Duodenal mucosa (tissue), 2 donors: ENCODE measurements around the gene PSAP.

Source experiments
- H3K27ac ChIP-seq: one replicate; pipeline ENCODE4 v1.7.0; 2013; ENCODE audit warnings: low read depth, low read length
- H3K27me3 ChIP-seq, 2 donors: one replicate each; pipeline ENCODE4 v1.7.0; 2013; ENCODE audit warnings: low read length in 2 of 2, control low read depth in 1 of 2; ENCODE audit not compliant: insufficient read depth in 2 of 2, control insufficient read depth in 1 of 2
- H3K36me3 ChIP-seq, 2 donors: one replicate each; pipeline ENCODE4 v1.7.0; 2013; ENCODE audit warnings: low read length in 2 of 2, control low read depth in 1 of 2; ENCODE audit not compliant: insufficient read depth in 2 of 2, control insufficient read depth in 1 of 2
- H3K4me1 ChIP-seq, 2 donors: one replicate each; pipeline ENCODE4 v1.7.0; 2013; ENCODE audit warnings: low read length in 2 of 2, control low read depth in 1 of 2; ENCODE audit not compliant: insufficient read depth in 2 of 2, control insufficient read depth in 1 of 2
- H3K4me3 ChIP-seq, 2 donors: one replicate each; pipeline ENCODE4 v1.7.0; 2013; ENCODE audit warnings: low read length in 2 of 2, low read depth in 1 of 2
- H3K9ac ChIP-seq, 2 donors: one replicate each; pipeline ENCODE4 v1.7.0; 2013; ENCODE audit warnings: low read length in 2 of 2, low read depth in 1 of 2
- H3K9me3 ChIP-seq, 2 donors: one replicate each; pipeline ENCODE4 v1.7.0; 2013; ENCODE audit warnings: low read length in 2 of 2, control low read depth in 1 of 2; ENCODE audit not compliant: control insufficient read depth in 1 of 2

The PSAP gene

GRCh38 chr10:71807557-71808510 is 43.2 kb downstream of the PSAP start:
- no peaks in the 10 kb centered on the region for H3K36me3 ChIP-seq
- no peak overlapping the region for H3K9ac ChIP-seq
- no peak overlapping the region for H3K4me3 ChIP-seq
- no peaks in the 10 kb centered on the region for H3K9me3 ChIP-seq
- H3K27me3 ChIP-seq, result no peaks in the 10 kb centered on the region
- H3K4me1 ChIP-seq, result peaks cover 0 to 4% of the 10 kb centered on the region in 2 donors
- no peak overlapping the region for H3K27ac ChIP-seq

- no peak overlapping the region for H3K9ac ChIP-seq
- H3K27me3 ChIP-seq, result no peaks in the 10 kb centered on the region
- no peaks in the 10 kb centered on the region for H3K36me3 ChIP-seq
- no peaks in the 10 kb centered on the region for H3K9me3 ChIP-seq
- H3K27ac ChIP-seq, result no peak overlapping the region
- H3K4me3 ChIP-seq, result no peak overlapping the region
- peaks cover 0 to 4% of the 10 kb centered on the region in 2 donors for H3K4me1 ChIP-seq
These were observed 44.1 kb downstream of the PSAP start for GRCh38 chr10:71806704-71807556.

- no peaks in the 10 kb centered on the region for H3K27me3 ChIP-seq
- H3K4me1 ChIP-seq, result peaks cover 4% of the 10 kb centered on the region in 2 donors
- H3K36me3 ChIP-seq, result no peaks in the 10 kb centered on the region
- H3K27ac ChIP-seq, result no peak overlapping the region
- peak overlapping the region; percentile 26 to 52 for H3K4me3 ChIP-seq
- no peak overlapping the region for H3K9ac ChIP-seq
- H3K9me3 ChIP-seq, result no peaks in the 10 kb centered on the region
These were observed 45.0 kb downstream of the PSAP start for GRCh38 chr10:71805776-71806703.

GRCh38 chr10:71804077-71804476 is 47.0 kb downstream of the PSAP start:
- H3K27ac ChIP-seq, result no peak overlapping the region
- no peaks in the 10 kb centered on the region for H3K27me3 ChIP-seq
- no peaks in the 10 kb centered on the region for H3K9me3 ChIP-seq
- H3K36me3 ChIP-seq, result no peaks in the 10 kb centered on the region
- peaks cover 4% of the 10 kb centered on the region in 2 donors for H3K4me1 ChIP-seq
- H3K4me3 ChIP-seq, result no peak overlapping the region
- no peak overlapping the region for H3K9ac ChIP-seq

GRCh38 chr10:71802715-71803488 is 48.1 kb downstream of the PSAP start:
- no peak overlapping the region for H3K9ac ChIP-seq
- no peaks in the 10 kb centered on the region for H3K27me3 ChIP-seq
- no peak overlapping the region for H3K4me3 ChIP-seq
- no peaks in the 10 kb centered on the region for H3K36me3 ChIP-seq
- H3K9me3 ChIP-seq, result no peaks in the 10 kb centered on the region
- H3K4me1 ChIP-seq, result peaks cover 4% of the 10 kb centered on the region in 2 donors
- H3K27ac ChIP-seq, result no peak overlapping the region

- no peak overlapping the region for H3K4me3 ChIP-seq
- H3K4me1 ChIP-seq, result peaks cover 4% of the 10 kb centered on the region in 2 donors
- H3K9me3 ChIP-seq, result no peaks in the 10 kb centered on the region
- no peak overlapping the region for H3K27ac ChIP-seq
- no peaks in the 10 kb centered on the region for H3K36me3 ChIP-seq
- no peaks in the 10 kb centered on the region for H3K27me3 ChIP-seq
- no peak overlapping the region for H3K9ac ChIP-seq
These were observed 48.8 kb downstream of the PSAP start for GRCh38 chr10:71802235-71802634.

GRCh38 chr10:71801361-71801760 is 49.7 kb downstream of the PSAP start:
- Histone ChIP-seq H3K9ac (no peak overlapping the region), H3K4me1 (peaks cover 4% of the 10 kb centered on the region in 2 donors), H3K9me3 (no peaks in the 10 kb centered on the region), H3K36me3 (no peaks in the 10 kb centered on the region), H3K4me3 (no peak overlapping the region), H3K27me3 (no peaks in the 10 kb centered on the region), H3K27ac (no peak overlapping the region)

GRCh38 chr10:71799608-71800453 is 51.2 kb downstream of the PSAP start:
- Histone ChIP-seq H3K4me1 (peaks cover 0 to 4% of the 10 kb centered on the region in 2 donors), H3K9ac (no peak overlapping the region), H3K36me3 (no peaks in the 10 kb centered on the region), H3K9me3 (no peaks in the 10 kb centered on the region), H3K27ac (no peak overlapping the region), H3K27me3 (no peaks in the 10 kb centered on the region), H3K4me3 (no peak overlapping the region)
